Stimulated activated CD8-positive, alpha-beta memory T cell treated with anti-CD3 and anti-CD28 coated beads, Interleukin-15, amount 100 ng/mL, for 48 hours (primary cell): ENCODE results near the gene NLGN1.

ENCODE experiments used
- DNase-seq, 2 donors: peaks; one replicate each; pipeline ENCODE4 v3.0.0-alpha.2; 2020; ENCODE audit warnings: low read depth in 2 of 2

Gene NLGN1

DNA sequence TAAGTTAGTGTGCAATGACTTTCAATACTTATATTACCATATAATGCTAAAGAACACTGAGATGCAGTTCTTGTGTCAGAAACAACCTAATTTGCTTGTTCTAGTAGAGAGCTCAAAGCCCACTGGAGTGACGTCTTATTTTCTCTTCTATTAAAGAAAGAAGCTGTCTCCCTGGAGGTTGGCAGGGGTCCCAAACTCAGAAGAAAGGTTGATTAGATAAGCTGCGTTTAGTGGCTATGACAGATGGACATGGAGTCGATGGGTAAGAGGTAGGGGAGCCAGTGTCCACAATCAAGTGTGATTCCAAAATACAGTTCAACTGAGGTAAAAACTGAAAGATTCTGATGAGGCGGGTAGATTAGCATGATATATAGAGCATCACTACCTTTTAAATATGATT is 363.6 kb downstream of the NLGN1 start:
- DNase-seq: no peak

DNA sequence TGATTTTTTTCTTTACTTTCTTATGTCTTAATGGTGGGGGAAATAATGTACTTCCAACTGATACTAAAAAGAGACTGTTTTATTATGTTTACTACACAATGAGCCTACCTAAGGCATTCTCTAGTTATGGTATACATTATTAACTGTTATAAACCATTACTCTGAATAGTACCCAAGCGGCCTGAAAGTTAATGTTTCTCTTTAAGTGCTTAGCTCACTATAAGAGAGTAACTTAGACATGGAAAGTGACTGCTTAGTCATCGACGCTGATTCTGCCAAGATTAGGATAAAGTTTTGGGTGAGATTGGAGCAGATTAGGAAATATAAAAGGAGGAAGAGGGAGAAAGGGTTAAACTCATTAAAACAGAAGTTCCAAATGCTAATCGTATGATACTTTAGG is 365.0 kb downstream of the NLGN1 start:
- no peak for DNase-seq

GRCh38 chr3:173770011-173770410 is 372.5 kb downstream of the NLGN1 start:
- DNase-seq: no peak

DNA sequence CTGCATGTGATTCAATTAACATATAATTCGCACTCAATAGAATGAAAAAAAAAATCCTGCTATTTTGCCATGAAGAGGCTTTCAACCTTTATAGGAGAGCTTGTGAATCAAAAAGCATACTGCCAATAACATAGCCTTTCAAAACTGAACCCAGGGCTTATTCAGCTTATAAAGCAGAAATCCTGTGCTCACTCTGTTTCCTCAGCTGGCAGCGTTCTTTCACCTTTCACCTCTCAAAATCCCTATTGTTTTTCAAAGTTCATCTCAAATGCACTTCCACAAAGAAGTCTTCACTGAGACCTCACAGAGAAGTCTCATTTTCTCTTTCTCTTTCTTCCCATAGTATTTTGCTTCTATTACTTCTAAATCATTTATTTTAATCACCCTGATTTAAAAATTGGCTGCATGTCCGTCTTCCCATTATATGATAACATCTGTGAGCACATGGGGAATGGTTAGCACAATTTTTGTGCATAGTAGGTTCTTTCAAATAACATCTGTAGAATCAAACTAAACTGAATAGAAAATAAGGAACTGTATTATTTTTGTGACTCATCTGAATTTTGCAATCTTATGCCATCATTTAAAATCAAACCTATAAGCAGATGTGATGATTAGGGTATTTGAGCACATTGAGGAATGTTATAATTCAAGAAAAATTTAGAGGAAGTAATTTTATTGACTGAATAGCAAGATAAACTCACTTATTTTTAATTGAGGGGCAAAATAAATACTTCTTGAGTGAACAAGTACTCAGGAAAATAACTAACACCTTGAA is 373.4 kb downstream of the NLGN1 start:
- no peak for DNase-seq

DNA sequence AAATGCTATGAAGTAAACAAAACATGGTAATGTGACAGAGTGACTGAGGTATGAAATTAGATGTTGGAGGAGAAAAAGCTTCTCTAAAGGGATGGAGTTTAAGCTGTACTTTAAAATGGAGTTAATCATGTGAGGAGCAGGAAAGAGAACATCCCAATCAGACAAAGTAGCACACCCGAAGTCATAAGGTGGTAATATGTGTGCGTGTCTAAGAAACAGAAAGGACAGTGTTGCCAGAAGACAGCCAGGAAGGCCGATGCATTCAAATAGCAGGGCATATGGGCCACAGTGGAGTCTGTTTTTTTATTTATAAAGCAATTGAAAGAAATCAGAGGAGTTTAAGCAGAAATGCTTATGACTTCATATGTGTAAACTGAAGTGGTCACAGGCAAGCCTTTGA is 376.3 kb downstream of the NLGN1 start:
- no peak for DNase-seq

- no peak for DNase-seq
Observed at GRCh38 chr3:173774294-173774693, 376.8 kb downstream of the NLGN1 start.

DNA sequence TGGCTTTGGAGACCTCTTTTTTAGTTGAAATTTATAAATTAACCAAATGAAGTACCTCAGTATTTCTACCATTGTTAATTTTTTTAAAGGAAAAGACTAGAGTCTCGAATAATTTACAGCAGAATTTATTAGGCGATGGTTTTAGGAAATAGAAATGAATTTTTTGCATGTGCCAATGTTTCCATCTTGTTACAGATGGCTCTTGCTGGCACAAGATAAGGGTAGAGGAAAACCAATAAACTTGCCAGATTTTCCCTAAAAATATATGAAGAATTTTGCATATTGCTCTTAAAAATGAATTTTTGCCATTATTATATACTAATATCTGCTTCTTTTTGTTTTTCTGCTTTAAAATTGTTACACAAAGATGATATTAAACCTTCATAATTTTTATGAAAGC is 380.7 kb downstream of the NLGN1 start:
- no peak for DNase-seq

GRCh38 chr3:173780067-173780466 is 382.5 kb downstream of the NLGN1 start:
- DNase-seq: no peak

DNA sequence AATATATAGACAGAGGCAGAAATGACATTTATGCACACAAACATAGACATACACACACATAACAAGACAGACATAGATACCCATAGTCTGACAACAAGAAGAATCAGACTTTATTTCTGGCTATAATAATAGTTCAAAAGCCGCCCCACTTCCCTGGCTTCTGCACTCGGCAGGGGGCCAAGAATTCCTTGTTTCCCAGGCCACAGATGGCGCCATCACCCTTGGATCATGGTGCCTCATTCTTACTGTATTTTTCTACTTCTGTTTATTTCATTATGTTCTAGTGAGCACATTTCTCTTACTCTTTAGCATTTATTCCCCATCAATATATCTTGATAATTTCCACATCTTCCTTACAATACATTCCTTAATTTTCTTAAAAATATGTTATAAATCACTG is 387.5 kb downstream of the NLGN1 start:
- DNase-seq: no peak

GRCh38 chr3:173789530-173790162 is 392.1 kb downstream of the NLGN1 start:
- DNase-seq: no peak

DNA sequence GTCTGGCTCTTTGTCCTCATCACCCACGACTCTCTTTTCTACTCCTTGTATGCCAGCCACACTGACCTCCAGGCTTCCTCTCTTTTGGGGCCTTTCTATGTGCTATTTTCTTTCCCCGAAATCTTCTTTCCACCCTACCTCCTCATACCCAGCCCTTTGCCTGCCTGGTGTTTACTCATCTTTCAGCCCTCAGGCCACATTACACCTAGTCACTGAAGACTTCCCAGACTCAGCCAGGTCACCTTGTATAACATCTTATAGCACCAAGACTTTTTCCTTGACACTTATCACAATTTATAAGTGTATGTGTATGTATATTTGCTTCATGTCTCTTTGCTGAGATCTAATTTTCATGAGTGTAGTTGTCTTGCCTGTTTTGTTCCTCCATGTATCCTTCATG is 396.4 kb downstream of the NLGN1 start:
- no peak for DNase-seq

DNA sequence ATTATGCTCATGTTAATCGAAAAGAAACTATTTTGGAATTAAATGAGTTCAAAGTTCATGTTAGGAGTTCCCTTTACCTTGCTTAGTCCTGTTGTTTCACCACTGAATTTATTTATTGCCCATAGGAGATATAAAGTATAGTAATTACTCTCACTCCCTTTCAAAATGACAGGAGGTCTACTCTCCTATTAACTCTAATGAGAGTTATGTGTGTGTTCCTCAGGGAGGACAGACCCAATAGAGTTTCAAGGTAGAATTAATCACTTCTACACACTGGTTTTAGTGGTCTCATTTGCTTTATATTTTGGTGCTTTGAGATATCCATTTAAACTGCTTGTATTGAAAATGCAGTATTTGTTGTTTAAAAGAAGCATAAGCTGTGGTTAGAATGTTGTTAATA is 398.9 kb downstream of the NLGN1 start:
- no peak for DNase-seq

DNA sequence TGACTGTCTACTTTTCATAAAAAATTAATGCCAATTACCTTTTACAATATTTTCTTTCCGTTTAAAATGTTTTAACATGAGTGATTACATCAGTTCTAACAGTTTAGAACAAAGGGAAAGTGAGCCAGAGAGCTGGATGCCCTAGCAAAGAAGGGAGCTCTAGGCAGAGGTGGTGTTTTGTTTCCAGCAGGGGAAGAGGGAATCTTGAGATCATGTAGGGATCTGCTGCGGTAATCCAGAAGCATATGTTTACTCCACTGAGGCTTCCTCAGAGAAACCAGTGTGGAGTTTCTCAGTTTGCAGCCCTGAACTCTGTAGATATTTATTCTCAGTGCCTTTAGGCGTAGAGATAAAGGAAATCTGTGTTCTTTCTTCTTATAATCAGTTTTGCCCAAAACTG is 399.3 kb downstream of the NLGN1 start:
- DNase-seq: no peak

- DNase-seq: no peak
Observed at GRCh38 chr3:173799060-173799816, 401.7 kb downstream of the NLGN1 start.

DNA sequence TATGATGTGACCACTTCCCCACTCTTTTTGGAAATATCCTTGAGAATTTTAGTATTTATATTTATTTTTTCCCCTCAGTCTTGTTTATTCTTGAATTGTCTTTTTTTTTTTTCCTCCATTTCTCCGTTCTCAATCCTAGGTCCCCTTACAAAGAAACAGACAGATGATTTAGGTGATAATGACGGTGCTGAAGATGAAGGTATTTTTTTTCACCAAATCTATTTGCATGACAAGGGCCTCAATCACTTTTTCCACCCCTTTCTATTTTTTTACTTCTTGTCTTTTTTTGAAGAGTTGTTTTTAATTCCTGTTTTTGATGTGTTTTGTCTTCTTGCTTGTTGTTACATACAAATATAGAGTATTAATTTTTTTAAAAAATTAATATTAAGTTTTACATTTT is 402.6 kb downstream of the NLGN1 start:
- DNase-seq: no peak

- DNase-seq: no peak
Observed at GRCh38 chr3:173814809-173815208, 417.3 kb downstream of the NLGN1 start.

DNA sequence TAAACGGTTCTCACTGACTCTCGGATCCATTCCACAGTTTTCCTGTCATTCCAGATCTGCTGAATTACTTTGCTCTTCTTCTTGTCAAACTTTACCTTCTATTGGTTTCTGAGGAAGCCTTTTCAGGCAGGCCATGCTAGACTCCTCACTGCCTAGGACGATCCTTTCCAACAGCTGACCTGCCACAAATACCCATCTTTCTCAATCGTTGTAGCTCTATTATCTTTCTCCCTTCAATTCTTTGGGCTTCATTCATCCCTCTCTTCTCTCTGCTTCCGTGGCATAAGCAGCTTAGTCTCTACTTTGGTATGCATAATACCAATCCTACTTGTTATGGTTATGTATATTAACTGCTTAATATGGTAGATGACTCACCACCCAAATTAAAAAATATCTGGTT is 421.8 kb downstream of the NLGN1 start:
- no peak for DNase-seq

DNA sequence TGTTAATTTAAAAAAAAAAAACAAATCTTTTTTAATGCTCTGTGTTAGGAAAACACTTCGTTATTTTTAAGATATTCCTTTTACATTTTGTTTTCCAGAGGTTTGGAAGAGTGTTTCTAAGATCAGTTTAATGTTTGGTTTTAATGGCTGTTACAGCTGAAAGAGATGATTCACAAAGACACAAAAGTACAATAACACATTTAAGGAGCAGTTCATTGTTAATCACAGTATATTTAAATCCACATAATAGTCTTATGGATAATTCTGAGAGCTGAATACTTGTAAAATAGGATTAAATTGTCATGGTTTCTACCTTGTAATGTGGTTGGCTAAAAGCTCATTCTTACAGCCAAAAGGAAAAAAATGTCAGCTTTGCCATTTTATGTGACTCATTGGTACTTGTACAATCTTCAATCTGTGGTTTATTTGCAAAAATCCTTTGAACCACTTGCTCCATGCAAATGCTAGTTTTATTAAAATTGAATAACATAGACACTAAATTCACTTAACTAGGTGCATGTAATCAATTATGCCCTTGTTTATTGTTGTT is 426.4 kb downstream of the NLGN1 start:
- no peak for DNase-seq

GRCh38 chr3:173825730-173826129 is 428.2 kb downstream of the NLGN1 start:
- no peak for DNase-seq

DNA sequence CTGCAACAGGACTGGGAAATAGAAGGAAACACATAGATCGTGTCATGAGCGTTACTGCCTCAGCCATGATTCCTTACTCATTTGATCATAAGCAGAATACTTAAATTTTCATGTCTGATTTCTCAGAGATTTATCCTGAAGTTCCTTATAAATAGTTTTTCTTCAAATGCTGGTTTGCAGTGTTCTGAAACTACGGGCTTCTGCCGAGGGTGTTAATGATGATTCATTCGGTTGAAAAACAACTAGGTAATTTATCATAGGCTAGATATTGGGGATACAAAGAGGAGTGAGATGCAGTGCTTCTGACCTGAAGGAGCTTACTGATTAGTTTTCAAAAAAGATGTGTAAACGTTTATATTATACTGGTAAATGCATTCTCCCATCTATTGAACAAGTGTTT is 428.9 kb downstream of the NLGN1 start:
- no peak for DNase-seq

DNA sequence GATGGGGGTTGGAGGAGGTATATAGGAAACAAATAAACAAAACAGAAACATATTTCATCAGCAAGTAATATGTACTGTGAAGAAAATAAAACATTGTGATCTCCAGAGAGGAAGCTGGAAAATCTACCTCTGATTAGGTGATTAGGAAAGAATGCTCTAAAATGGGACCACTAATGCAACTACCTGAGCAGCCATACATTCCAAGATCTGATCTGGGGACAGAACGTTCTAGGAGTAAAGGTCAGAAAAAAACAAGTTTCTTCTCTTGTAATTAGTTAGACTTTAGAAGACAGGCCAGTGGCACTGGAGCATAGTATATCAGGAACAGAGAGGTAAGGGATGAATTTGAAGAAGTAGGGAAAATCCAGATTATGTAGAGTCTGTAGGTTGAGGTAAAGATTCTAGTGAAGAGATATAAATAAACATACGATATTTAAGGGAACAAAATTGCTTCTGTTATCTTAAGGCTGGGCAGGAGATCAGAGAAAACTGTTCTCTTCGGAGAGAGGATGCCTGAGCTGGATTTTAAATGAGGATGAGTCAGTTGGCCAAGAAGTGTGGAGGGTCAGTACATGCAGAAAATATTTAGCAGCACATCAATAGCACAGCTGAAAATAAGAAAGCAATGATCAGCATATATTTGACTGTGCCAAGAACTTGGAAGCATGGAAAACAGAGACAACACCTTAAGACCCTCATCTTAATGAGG is 429.5 kb downstream of the NLGN1 start:
- DNase-seq: no peak

DNA sequence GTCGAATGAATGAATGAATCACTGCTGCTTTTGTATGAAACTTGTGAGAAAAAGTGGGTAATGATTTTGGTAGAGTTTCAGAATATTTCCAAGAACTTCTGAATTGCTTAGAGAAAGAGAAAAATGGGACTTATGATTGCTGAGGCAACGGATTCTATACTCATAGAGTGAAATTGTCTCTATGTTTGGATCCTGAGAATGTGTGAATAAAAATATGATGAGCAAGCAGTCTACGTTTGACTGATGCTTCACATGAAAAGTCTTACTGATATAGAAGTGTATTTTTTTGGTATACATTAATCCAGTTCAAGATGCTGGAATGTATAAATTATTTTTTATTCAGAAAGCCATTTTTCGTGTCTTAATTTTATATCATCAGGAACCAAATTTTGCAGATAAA is 441.1 kb downstream of the NLGN1 start:
- DNase-seq: no peak
